ENCODE results near the gene C3orf20. TPM values are rescaled to one million over a fixed set of nuclear protein-coding genes. Genes with fewer than 3 reads are reported as not detected.

Gene C3orf20
- total RNA-seq, 1 experiment from 2014 or later: not detected

GRCh38 chr3:14698601-14699244 is 23.8 kb downstream of the C3orf20 start:
- intact Hi-C loops (cut with micrococcal nuclease; ENCODE audit: unreplicated experiment): no loop called here
- H3K9me3 ChIP-seq (ENCODE audit: control insufficient read depth, insufficient read depth, low read depth, low read length): no peaks in the 10 kb centered on the region
- H3K36me3 ChIP-seq (ENCODE audit: control insufficient read depth, insufficient read depth, low read length): no peaks in the 10 kb centered on the region
- POLR2A ChIA-PET: no interaction called here
- no TSS peak for BruUV-seq (replicated peaks)
- ATAC-seq: no peak
- TF ChIP-seq REST (IDR thresholded peaks at IDR 0.05; ENCODE audit: insufficient read depth in 1 of 2, low read depth in 2 of 2, low read length in 1 of 2) (no peak), CTCF (IDR thresholded peaks at IDR 0.05) (no peak), SIN3A (IDR thresholded peaks at IDR 0.05; ENCODE audit: borderline replicate concordance, insufficient read depth, low read depth, low read length) (no peak), POLR2AphosphoS5 (IDR thresholded peaks at IDR 0.05; ENCODE audit: low read depth, low read length) (no peak), TCF7L2 (IDR thresholded peaks at IDR 0.05; ENCODE audit: low read depth, low read length) (no peak)
- no peak overlapping the region for H3K4me3 ChIP-seq (ENCODE audit: low read depth in 2 of 2, low read length in 2 of 2)
- no peaks in the 10 kb centered on the region for H3K4me1 ChIP-seq (ENCODE audit: control insufficient read depth, insufficient read depth, low read length)
- CTCF ChIA-PET: no interaction called here
- in situ Hi-C loops (cut with HindIII; ENCODE audit: low pct_unique_long_range_greater_than_20kb, low sequenced_read_pairs): no loop called here
- H3K27ac ChIP-seq (ENCODE audit: low read length): no peak overlapping the region
- DNase-seq (ENCODE audit: low read depth, low spot score): no peak
- no peaks in the 10 kb centered on the region for H3K27me3 ChIP-seq (ENCODE audit: control insufficient read depth, insufficient read depth, low read length)

GRCh38 chr3:14699643-14700042 is 24.7 kb downstream of the C3orf20 start:
- H3K27ac ChIP-seq (ENCODE audit: low read length): no peak overlapping the region
- H3K27me3 ChIP-seq (ENCODE audit: control insufficient read depth, insufficient read depth, low read length): no peaks in the 10 kb centered on the region
- no peak for DNase-seq (ENCODE audit: low read depth, low spot score)
- intact Hi-C loops (cut with micrococcal nuclease; ENCODE audit: unreplicated experiment) (no loop called here), in situ Hi-C loops (cut with HindIII; ENCODE audit: low pct_unique_long_range_greater_than_20kb, low sequenced_read_pairs) (no loop called here)
- ChIA-PET POLR2A (no interaction called here), CTCF (no interaction called here)
- no peaks in the 10 kb centered on the region for H3K4me1 ChIP-seq (ENCODE audit: control insufficient read depth, insufficient read depth, low read length)
- no peak for ATAC-seq
- no peak for TF ChIP-seq SIN3A (IDR thresholded peaks at IDR 0.05; ENCODE audit: borderline replicate concordance, insufficient read depth, low read depth, low read length)
- TF ChIP-seq CTCF (IDR thresholded peaks at IDR 0.05): no peak
- no peak for TF ChIP-seq REST (IDR thresholded peaks at IDR 0.05; ENCODE audit: insufficient read depth in 1 of 2, low read depth in 2 of 2, low read length in 1 of 2)
- TF ChIP-seq POLR2AphosphoS5 (IDR thresholded peaks at IDR 0.05; ENCODE audit: low read depth, low read length): no peak
- TF ChIP-seq TCF7L2 (IDR thresholded peaks at IDR 0.05; ENCODE audit: low read depth, low read length): no peak
- no peaks in the 10 kb centered on the region for H3K9me3 ChIP-seq (ENCODE audit: control insufficient read depth, insufficient read depth, low read depth, low read length)
- no peaks in the 10 kb centered on the region for H3K36me3 ChIP-seq (ENCODE audit: control insufficient read depth, insufficient read depth, low read length)
- no TSS peak for BruUV-seq (replicated peaks)
- no peak overlapping the region for H3K4me3 ChIP-seq (ENCODE audit: low read depth in 2 of 2, low read length in 2 of 2)
